Dermis blood vessel endothelial cell (primary cell): ENCODE measurements around the gene SLC22A3. TPM values are rescaled to one million over a fixed set of nuclear protein-coding genes. Genes with fewer than 3 reads are reported as not detected.
"Not testable (repeated sequence)": the region's sequence is repeated elsewhere in the genome, so short reads cannot be mapped to it uniquely, and the experiment has no call there.

Experiments used
- DNase-seq: peaks from one replicate; pipeline ENCODE4 v3.0.0; 2010
- total RNA-seq: library from RNA; depleted of rRNA; stranded (reverse); fragments of >200 nt; gene quantifications from 2 replicates; pipeline ENCODE4 v1.2.3, GENCODE V29; 2014

The SLC22A3 gene
- total RNA-seq, 1 donor from 2014 or later: under 0.01 TPM

DNA sequence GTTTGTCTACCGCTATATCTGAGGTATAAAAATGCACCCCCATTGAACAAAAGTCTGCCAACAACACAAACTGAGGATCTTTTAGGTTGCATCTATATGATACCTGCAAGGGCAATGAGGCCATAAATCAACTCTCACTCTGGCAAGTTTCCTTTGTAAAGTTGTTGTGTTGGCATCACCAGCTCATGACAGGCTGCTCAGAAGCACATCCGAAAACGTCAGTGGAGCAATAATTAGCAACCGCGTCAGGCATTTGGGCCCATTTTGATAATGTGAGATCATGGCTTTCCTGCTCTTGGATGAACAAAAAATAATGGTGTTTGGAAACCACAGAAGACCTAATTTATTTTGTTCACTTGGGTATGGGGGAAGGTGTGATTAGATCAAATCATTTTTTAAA is 12.0 kb upstream of the SLC22A3 start:
- no peak for DNase-seq

GRCh38 chr6:160337301-160337700 is 10.9 kb upstream of the SLC22A3 start:
- DNase-seq: no peak

- DNase-seq: no peak
Measured at GRCh38 chr6:160337991-160338390, 10.2 kb upstream of the SLC22A3 start.

DNA sequence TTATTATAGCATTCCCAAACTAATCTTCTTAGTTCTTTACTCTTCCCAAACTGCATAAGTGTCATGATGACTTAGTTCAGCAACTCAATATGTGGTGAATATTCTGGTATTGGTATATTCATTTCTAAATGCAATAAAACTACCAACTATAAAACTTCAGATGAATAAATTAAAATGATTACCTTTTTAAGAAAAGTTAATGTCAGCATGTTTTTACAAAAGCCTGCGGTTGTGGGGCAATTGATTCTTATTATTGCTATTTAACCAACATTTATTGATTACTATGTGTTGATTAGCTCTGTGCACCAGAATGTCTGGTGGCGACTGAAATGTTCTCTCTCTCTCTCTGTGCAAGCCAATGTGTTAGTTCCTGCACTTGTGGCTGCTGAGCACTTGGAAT is 5.0 kb upstream of the SLC22A3 start:
- no peak for DNase-seq

DNA sequence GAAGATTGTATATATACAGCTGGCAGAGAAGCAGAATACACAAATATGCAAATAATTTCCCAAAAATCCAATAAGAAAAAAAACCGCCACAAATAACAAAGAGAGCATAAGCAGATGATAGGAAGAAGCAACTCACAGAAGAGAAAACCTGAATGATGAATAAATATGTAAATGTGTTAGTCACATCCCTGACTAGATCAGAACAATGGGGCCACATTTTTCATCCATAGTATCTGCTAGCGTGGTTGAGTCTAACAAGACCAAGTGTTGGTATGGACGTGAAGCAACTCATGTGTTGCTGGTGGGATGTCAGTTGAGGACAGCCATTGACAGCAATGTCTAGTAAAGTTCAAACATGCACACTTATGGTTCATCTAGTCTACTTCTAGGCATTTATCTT is 3.9 kb upstream of the SLC22A3 start:
- DNase-seq: no peak

GRCh38 chr6:160347259-160348222 is 637 bp upstream of the SLC22A3 start:
- no peak for DNase-seq

- DNase-seq: no peak
Measured at GRCh38 chr6:160349020-160349441, 853 bp downstream of the SLC22A3 start.

DNA sequence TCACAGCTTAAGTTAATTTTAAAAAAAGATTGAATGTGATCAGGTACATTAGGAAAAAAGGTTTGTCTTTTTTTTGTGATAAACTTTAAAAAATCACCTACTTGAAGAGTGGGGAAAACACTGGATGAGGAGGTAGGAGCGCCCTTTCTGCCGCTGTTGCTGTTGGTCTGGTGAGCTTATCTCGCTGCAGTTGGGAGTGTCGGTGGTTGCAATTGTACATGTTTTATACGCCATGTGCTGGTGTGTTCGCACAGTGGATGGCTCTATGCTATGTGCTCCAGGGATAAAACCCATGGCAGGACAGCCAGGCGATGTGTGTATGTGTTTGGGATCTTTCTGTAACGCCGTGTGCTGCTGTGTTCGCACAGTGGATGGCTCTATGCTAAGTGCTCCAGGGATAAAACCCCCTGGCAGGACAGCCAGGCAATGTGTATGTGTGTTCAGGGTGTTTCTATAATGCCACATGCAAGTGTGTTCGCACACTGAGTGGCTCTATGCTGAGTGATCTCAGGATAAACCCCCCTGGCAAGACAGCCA is 1.7 kb downstream of the SLC22A3 start:
- no peak for DNase-seq

DNA sequence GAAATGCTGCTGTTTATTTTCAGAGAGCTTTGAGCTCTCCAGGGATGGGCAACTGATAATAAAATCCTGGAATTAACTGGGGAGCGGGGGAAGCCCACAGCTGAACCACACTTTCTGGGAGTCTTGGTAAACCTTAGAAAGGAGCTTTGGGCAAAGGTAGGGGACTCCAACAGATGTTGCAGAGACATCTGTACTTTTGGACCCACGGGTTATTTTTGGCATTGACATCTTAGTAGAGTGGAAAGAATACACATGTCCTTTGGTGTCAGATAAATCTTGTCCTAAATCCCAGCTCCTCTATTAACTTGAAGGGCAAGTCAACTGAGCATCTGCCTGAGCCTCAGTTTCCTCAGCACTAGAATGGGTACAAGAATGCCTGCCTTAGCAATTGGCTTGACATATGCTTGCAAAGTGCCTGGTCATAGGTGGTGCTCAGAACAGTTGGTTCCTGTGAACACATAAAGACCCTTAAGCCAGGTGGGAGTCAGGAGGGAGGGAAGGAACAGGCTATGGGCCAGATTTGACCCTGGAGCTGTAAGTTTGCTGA is 5.8 kb downstream of the SLC22A3 start:
- no peak for DNase-seq

GRCh38 chr6:160355001-160355400 is 6.8 kb downstream of the SLC22A3 start:
- no peak for DNase-seq

DNA sequence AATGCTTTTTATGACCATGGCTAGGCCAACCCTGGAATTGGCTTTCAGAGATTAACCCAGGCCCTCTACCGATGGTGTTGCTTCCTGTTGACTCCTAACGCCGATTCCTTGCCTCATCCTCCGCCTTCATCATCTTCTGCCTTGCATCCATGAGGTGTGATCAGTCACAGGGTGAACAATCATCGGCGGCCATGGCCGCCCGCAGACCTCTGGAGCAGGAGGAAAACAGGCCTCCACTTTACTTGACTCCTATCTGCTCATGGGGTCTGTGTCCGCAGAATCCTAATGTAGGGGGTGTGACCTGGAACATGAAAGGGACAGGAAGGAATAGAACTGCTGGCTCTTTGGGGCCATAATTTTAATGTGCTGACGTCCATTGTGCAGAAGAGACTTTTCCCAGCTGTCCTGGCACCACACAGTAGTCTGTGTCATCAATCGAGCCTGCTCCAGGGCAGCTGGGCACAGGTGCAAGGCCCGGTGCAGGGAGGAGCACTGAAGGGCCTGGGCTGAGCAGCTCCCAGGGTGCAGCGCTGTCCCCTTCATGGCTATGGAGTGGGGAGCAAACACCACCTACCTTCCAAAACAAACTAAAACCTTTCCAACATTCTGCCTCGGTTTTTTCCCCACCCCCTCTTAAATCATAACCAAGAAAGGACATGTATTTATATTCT is 8.0 kb downstream of the SLC22A3 start:
- no peak for DNase-seq

DNA sequence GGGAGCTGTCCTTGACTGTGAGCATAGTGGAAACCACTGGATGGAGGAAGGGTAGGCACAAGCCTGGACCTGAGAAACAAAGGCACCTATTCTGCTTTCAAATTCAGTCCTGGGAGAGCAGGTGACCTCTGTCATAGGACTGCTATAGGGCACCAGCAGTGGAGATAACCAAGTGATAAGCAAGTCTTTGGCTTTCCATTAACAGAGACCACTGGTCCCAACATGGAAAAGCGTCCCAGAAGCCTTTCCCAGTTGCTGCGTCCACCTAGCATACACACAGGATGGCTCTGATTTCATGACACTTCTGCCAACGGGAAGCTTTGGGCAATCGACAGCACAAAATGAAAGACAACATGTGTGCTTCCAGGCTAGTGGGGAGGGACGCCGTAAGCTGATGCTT is 8.9 kb downstream of the SLC22A3 start:
- no peak for DNase-seq

GRCh38 chr6:160358225-160359119 is 10.3 kb downstream of the SLC22A3 start:
- DNase-seq: no peak

- no peak for DNase-seq
Measured at GRCh38 chr6:160360955-160361354, 12.8 kb downstream of the SLC22A3 start.

GRCh38 chr6:160362556-160362955 is 14.4 kb downstream of the SLC22A3 start:
- DNase-seq: no peak

GRCh38 chr6:160363016-160363996 is 15.1 kb downstream of the SLC22A3 start:
- DNase-seq: no peak

- no peak for DNase-seq
Measured at GRCh38 chr6:160365117-160365516, 16.9 kb downstream of the SLC22A3 start.

GRCh38 chr6:160367798-160368547 is 19.8 kb downstream of the SLC22A3 start:
- no peak for DNase-seq

GRCh38 chr6:160368670-160369069 is 20.5 kb downstream of the SLC22A3 start:
- DNase-seq: no peak

GRCh38 chr6:160373601-160374000 is 25.4 kb downstream of the SLC22A3 start:
- not testable (repeated sequence) for DNase-seq
